GM19397 (cell line): ENCODE results near the gene TMPRSS4.

ENCODE experiments used
- ATAC-seq: cut with Tn5 transposase; IDR thresholded peaks from one replicate; pipeline ENCODE4 v1.9.1; 2021; ENCODE audit warnings: mild to moderate bottlenecking, moderate library complexity; ENCODE audit not compliant: unreplicated experiment

Gene TMPRSS4

GRCh38 chr11:118132385-118133151 is 55.7 kb downstream of the TMPRSS4 start:
- no peak for ATAC-seq

- ATAC-seq: no peak
Observed at GRCh38 chr11:118133816-118134215, 56.9 kb downstream of the TMPRSS4 start.

- ATAC-seq: no peak
Observed at GRCh38 chr11:118135051-118135795, 58.3 kb downstream of the TMPRSS4 start.

- ATAC-seq: no peak
Observed at GRCh38 chr11:118135796-118136165, 58.9 kb downstream of the TMPRSS4 start.

- ATAC-seq: no peak
Observed at GRCh38 chr11:118136341-118136740, 59.5 kb downstream of the TMPRSS4 start.

GRCh38 chr11:118136801-118137200 is 59.9 kb downstream of the TMPRSS4 start:
- no peak for ATAC-seq

GRCh38 chr11:118138839-118139420 is 62.1 kb downstream of the TMPRSS4 start:
- no peak for ATAC-seq

GRCh38 chr11:118139578-118139977 is 62.7 kb downstream of the TMPRSS4 start:
- ATAC-seq: no peak

GRCh38 chr11:118142081-118142480 is 65.2 kb downstream of the TMPRSS4 start:
- ATAC-seq: no peak

- ATAC-seq: no peak
Observed at GRCh38 chr11:118142809-118143208, 65.9 kb downstream of the TMPRSS4 start.

- ATAC-seq: no peak
Observed at GRCh38 chr11:118143661-118144185, 66.8 kb downstream of the TMPRSS4 start.

- ATAC-seq: no peak
Observed at GRCh38 chr11:118144301-118145268, 67.7 kb downstream of the TMPRSS4 start.

GRCh38 chr11:118145285-118146227 is 68.7 kb downstream of the TMPRSS4 start:
- ATAC-seq: peak; percentile 69

- no peak for ATAC-seq
Observed at GRCh38 chr11:118146554-118146953, 69.7 kb downstream of the TMPRSS4 start.

- no peak for ATAC-seq
Observed at GRCh38 chr11:118147502-118147901, 70.6 kb downstream of the TMPRSS4 start.

- ATAC-seq: no peak
Observed at GRCh38 chr11:118148240-118148639, 71.4 kb downstream of the TMPRSS4 start.

GRCh38 chr11:118148856-118149255 is 72.0 kb downstream of the TMPRSS4 start:
- ATAC-seq: no peak

- ATAC-seq: no peak
Observed at GRCh38 chr11:118149493-118149892, 72.6 kb downstream of the TMPRSS4 start.

- no peak for ATAC-seq
Observed at GRCh38 chr11:118151431-118151830, 74.6 kb downstream of the TMPRSS4 start.
